ENCODE measurements around the gene STAG3.

STAG3 gene

GRCh38 chr7:100153708-100154535, 23.8 kb upstream of the STAG3 start:
- Histone ChIP-seq H3K4ac (ENCODE audit: low read length) (no peak overlapping the region), H3K4me1 (ENCODE audit: control insufficient read depth in 2 of 2, insufficient read depth in 1 of 2, low read depth in 1 of 2, low read length in 2 of 2) (peaks cover 5 to 15% of the 10 kb centered on the region in 2 donors), H2BK15ac (ENCODE audit: low read length) (no peak overlapping the region), H3K18ac (ENCODE audit: low read length) (no peak overlapping the region), H3K4me3 (ENCODE audit: low read length in 2 of 2) (no peak overlapping the region), H2AK5ac (ENCODE audit: low read depth, low read length) (no peak overlapping the region), H3K36me3 (replicated peaks in 1 of 2; ENCODE audit: control insufficient read depth in 2 of 2, insufficient read depth in 2 of 2, low read length in 2 of 2) (peaks cover 24 to 66% of the 10 kb centered on the region in 2 donors), H3K27me3 (ENCODE audit: control insufficient read depth in 3 of 3, insufficient read depth in 3 of 3, low read depth in 1 of 3, low read length in 3 of 3) (no peaks in the 10 kb centered on the region), H2BK12ac (ENCODE audit: low read length) (no peak overlapping the region), H2BK5ac (ENCODE audit: low read length) (no peak overlapping the region), H3K9ac (ENCODE audit: low read depth, low read length, poor library complexity) (no peak overlapping the region), H3K14ac (ENCODE audit: low read length) (no peak overlapping the region), H3K23ac (ENCODE audit: low read depth, low read length, poor library complexity) (no peak overlapping the region), H3K79me1 (ENCODE audit: low read depth, low read length) (peaks cover 7% of the 10 kb centered on the region), H3K4me2 (ENCODE audit: insufficient read depth, low read length, poor library complexity, severe bottlenecking) (no peak overlapping the region), H2BK120ac (ENCODE audit: low read depth, low read length) (no peak overlapping the region), H2AFZ (ENCODE audit: low read length) (no peak overlapping the region), H3K9me3 (replicated peaks in 1 of 2; ENCODE audit: control insufficient read depth in 2 of 2, insufficient read depth in 1 of 2, low read depth in 1 of 2, low read length in 2 of 2) (no peaks in the 10 kb centered on the region), H4K91ac (ENCODE audit: low read depth, low read length, poor library complexity) (no peak overlapping the region), H4K8ac (ENCODE audit: low read depth, low read length) (no peak overlapping the region), H3K27ac (replicated peaks; ENCODE audit: low read length) (no peak overlapping the region)
- no peak for DNase-seq (ENCODE audit: low spot score)
- WGBS, 2 donors (ENCODE audit: extremely low coverage in 2 of 2, insufficient read length in 2 of 2, insufficient replicate concordance in 1 of 2), result no CpG with 5 or more reads among the region's 16 CpGs

GRCh38 chr7:100154651-100155491, 22.8 kb upstream of the STAG3 start:
- Histone ChIP-seq H2BK120ac (ENCODE audit: low read depth, low read length) (no peak overlapping the region), H3K23ac (ENCODE audit: low read depth, low read length, poor library complexity) (peak overlapping the region; percentile 48), H3K9me3 (replicated peaks in 1 of 2; ENCODE audit: control insufficient read depth in 2 of 2, insufficient read depth in 1 of 2, low read depth in 1 of 2, low read length in 2 of 2) (no peaks in the 10 kb centered on the region), H3K36me3 (replicated peaks in 1 of 2; ENCODE audit: control insufficient read depth in 2 of 2, insufficient read depth in 2 of 2, low read length in 2 of 2) (peaks cover 24 to 66% of the 10 kb centered on the region in 2 donors), H4K8ac (ENCODE audit: low read depth, low read length) (no peak overlapping the region), H3K4ac (ENCODE audit: low read length) (no peak overlapping the region), H2BK12ac (ENCODE audit: low read length) (no peak overlapping the region), H3K27me3 (ENCODE audit: control insufficient read depth in 3 of 3, insufficient read depth in 3 of 3, low read depth in 1 of 3, low read length in 3 of 3) (no peaks in the 10 kb centered on the region), H4K91ac (ENCODE audit: low read depth, low read length, poor library complexity) (no peak overlapping the region), H3K18ac (ENCODE audit: low read length) (no peak overlapping the region), H2BK5ac (ENCODE audit: low read length) (no peak overlapping the region), H2AK5ac (ENCODE audit: low read depth, low read length) (no peak overlapping the region), H2AFZ (ENCODE audit: low read length) (no peak overlapping the region), H3K27ac (replicated peaks; ENCODE audit: low read length) (no peak overlapping the region), H3K4me1 (ENCODE audit: control insufficient read depth in 2 of 2, insufficient read depth in 1 of 2, low read depth in 1 of 2, low read length in 2 of 2) (peaks cover 5 to 12% of the 10 kb centered on the region in 2 donors), H2BK15ac (ENCODE audit: low read length) (no peak overlapping the region), H3K79me1 (ENCODE audit: low read depth, low read length) (peaks cover 5% of the 10 kb centered on the region), H3K4me2 (ENCODE audit: insufficient read depth, low read length, poor library complexity, severe bottlenecking) (no peak overlapping the region), H3K4me3 (ENCODE audit: low read length in 2 of 2) (peak overlapping the region in 1 of 2 donors; percentile 53), H3K14ac (ENCODE audit: low read length) (no peak overlapping the region), H3K9ac (ENCODE audit: low read depth, low read length, poor library complexity) (no peak overlapping the region)
- DNase-seq (ENCODE audit: low spot score), result no peak
- no CpG with 5 or more reads among the region's 30 CpGs for WGBS, 2 donors (ENCODE audit: extremely low coverage in 2 of 2, insufficient read length in 2 of 2, insufficient replicate concordance in 1 of 2)

GRCh38 chr7:100155553-100156317, 22.0 kb upstream of the STAG3 start:
- no peak for DNase-seq (ENCODE audit: low spot score)
- no CpG with 5 or more reads among the region's 20 CpGs for WGBS, 2 donors (ENCODE audit: extremely low coverage in 2 of 2, insufficient read length in 2 of 2, insufficient replicate concordance in 1 of 2)

More at GRCh38 chr7:100155553-100156317, 22.0 kb upstream of the STAG3 start:
- no peak overlapping the region for H3K27ac ChIP-seq (replicated peaks; ENCODE audit: low read length)
- H3K4ac ChIP-seq (ENCODE audit: low read length), result no peak overlapping the region
- no peak overlapping the region for H3K4me3 ChIP-seq (ENCODE audit: low read length in 2 of 2)
- H3K4me2 ChIP-seq (ENCODE audit: insufficient read depth, low read length, poor library complexity, severe bottlenecking), result no peak overlapping the region
- H3K9me3 ChIP-seq (replicated peaks in 1 of 2; ENCODE audit: control insufficient read depth in 2 of 2, insufficient read depth in 1 of 2, low read depth in 1 of 2, low read length in 2 of 2), result no peaks in the 10 kb centered on the region
- H3K14ac ChIP-seq (ENCODE audit: low read length), result no peak overlapping the region
- no peak overlapping the region for H2BK15ac ChIP-seq (ENCODE audit: low read length)
- no peak overlapping the region for H2AFZ ChIP-seq (ENCODE audit: low read length)
- H2BK12ac ChIP-seq (ENCODE audit: low read length), result no peak overlapping the region
- H2BK120ac ChIP-seq (ENCODE audit: low read depth, low read length), result no peak overlapping the region
- H3K18ac ChIP-seq (ENCODE audit: low read length), result no peak overlapping the region
- no peak overlapping the region for H4K91ac ChIP-seq (ENCODE audit: low read depth, low read length, poor library complexity)
- H3K23ac ChIP-seq (ENCODE audit: low read depth, low read length, poor library complexity), result no peak overlapping the region
- H3K4me1 ChIP-seq (ENCODE audit: control insufficient read depth in 2 of 2, insufficient read depth in 1 of 2, low read depth in 1 of 2, low read length in 2 of 2), result peaks cover 5 to 11% of the 10 kb centered on the region in 2 donors
- H3K9ac ChIP-seq (ENCODE audit: low read depth, low read length, poor library complexity), result no peak overlapping the region
- H2AK5ac ChIP-seq (ENCODE audit: low read depth, low read length), result no peak overlapping the region
- no peak overlapping the region for H4K8ac ChIP-seq (ENCODE audit: low read depth, low read length)
- H3K36me3 ChIP-seq (replicated peaks in 1 of 2; ENCODE audit: control insufficient read depth in 2 of 2, insufficient read depth in 2 of 2, low read length in 2 of 2), result peaks cover 24 to 61% of the 10 kb centered on the region in 2 donors
- no peaks in the 10 kb centered on the region for H3K27me3 ChIP-seq (ENCODE audit: control insufficient read depth in 3 of 3, insufficient read depth in 3 of 3, low read depth in 1 of 3, low read length in 3 of 3)
- H3K79me1 ChIP-seq (ENCODE audit: low read depth, low read length), result peaks cover 5% of the 10 kb centered on the region
- H2BK5ac ChIP-seq (ENCODE audit: low read length), result no peak overlapping the region
